ENCODE measurements around the gene ARL8A. TPM values are rescaled to one million over a fixed set of nuclear protein-coding genes. Genes with fewer than 3 reads are reported as not detected.

The ARL8A gene
- polyA plus RNA-seq, 4 donors = 17.4 to 23.5 (median 22.6) TPM

Other genes with a start within 250 kb of the ARL8A start
- 10 to 100 TPM in 1 of 4 donors, 1 to 10 TPM in 3; 1.1 to 39.6 (median 4.3) TPM for gene LMOD1, start 198.2 kb downstream of the ARL8A start, polyA plus RNA-seq
- 10 to 100 TPM; 34.8 to 58.3 (median 45.5) TPM for gene TIMM17A, start 189.2 kb downstream of the ARL8A start, polyA plus RNA-seq
- gene RNPEP, start 162.1 kb downstream of the ARL8A start, polyA plus RNA-seq = 100 to 1,000 TPM in 2 of 4 donors, 10 to 100 TPM in 2; 61.8 to 183 (median 90.4) TPM
- 100 to 1,000 TPM; 261 to 708 (median 441) TPM for gene ELF3, start 134.2 kb downstream of the ARL8A start, polyA plus RNA-seq
- under 1 TPM in 3 of 4 donors, not detected in 1; 0.10 to 0.37 (median 0.22) TPM for gene GPR37L1, start 21.8 kb downstream of the ARL8A start, polyA plus RNA-seq
- 1 to 10 TPM; 1.9 to 8.9 (median 2.8) TPM for gene PTPN7, start 15.9 kb upstream of the ARL8A start, polyA plus RNA-seq
- 1 to 10 TPM in 1 of 4 donors, under 1 TPM in 2, not detected in 1; 0.27 to 1.0 (median 0.28) TPM for gene LGR6, start 49.1 kb upstream of the ARL8A start, polyA plus RNA-seq
- 10 to 100 TPM in 2 of 4 donors, 1 to 10 TPM in 2; 9.2 to 39.5 (median 11.7) TPM for gene UBE2T, start 197.2 kb upstream of the ARL8A start, polyA plus RNA-seq
- 10 to 100 TPM in 2 of 4 donors, 1 to 10 TPM in 2; 1.1 to 18.1 (median 8.6) TPM for gene PPP1R12B, start 204.0 kb upstream of the ARL8A start, polyA plus RNA-seq

Data from small intestine (tissue), 4 donors.